GM19463 (cell line): ENCODE data around the gene PNPLA5.
"Not testable (repeated sequence)": the region's sequence is repeated elsewhere in the genome, so short reads cannot be mapped to it uniquely, and the experiment has no call there.

Source experiments
- ATAC-seq: cut with Tn5 transposase; IDR thresholded peaks from one replicate; pipeline ENCODE4 v1.9.1; 2021; ENCODE audit warnings: mild to moderate bottlenecking, moderate library complexity; ENCODE audit not compliant: unreplicated experiment

PNPLA5 gene, protein sequence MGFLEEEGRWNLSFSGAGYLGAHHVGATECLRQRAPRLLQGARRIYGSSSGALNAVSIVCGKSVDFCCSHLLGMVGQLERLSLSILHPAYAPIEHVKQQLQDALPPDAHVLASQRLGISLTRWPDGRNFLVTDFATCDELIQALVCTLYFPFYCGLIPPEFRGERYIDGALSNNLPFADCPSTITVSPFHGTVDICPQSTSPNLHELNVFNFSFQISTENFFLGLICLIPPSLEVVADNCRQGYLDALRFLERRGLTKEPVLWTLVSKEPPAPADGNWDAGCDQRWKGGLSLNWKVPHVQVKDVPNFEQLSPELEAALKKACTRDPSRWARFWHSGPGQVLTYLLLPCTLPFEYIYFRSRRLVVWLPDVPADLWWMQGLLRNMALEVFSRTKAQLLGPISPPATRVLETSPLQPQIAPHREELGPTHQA

GRCh38 chr22:43891360-43892182 lies at the start of gene PNPLA5:
Gene PNPLA5, minus strand, starts transcription at chr22:43892013. Its CDS starts 133 bp downstream, at chr22:43891880.
- ATAC-seq, result no peak

DNA sequence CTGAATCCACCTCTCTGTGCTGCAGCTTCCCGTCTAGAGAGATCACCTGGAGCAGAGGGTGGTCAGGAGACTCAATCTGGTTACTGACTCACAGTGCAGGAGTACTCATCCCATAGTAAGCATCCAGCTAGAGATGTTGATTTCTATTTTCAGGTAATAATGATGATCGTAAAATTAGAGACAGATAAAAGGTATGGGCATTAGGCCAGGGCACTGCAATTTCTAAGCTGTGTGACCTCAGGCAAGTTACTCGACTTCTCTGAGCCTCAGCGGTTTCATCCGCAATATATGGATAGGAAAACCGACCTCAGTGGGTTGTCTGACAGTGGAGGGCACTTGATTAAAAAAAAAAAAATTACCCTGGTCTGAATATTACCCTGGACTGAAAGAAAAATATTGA lies 49.6 kb upstream of the PNPLA5 start:
- no peak for ATAC-seq

- no peak for ATAC-seq
Observed at GRCh38 chr22:43931771-43932170, 40.0 kb upstream of the PNPLA5 start.

DNA sequence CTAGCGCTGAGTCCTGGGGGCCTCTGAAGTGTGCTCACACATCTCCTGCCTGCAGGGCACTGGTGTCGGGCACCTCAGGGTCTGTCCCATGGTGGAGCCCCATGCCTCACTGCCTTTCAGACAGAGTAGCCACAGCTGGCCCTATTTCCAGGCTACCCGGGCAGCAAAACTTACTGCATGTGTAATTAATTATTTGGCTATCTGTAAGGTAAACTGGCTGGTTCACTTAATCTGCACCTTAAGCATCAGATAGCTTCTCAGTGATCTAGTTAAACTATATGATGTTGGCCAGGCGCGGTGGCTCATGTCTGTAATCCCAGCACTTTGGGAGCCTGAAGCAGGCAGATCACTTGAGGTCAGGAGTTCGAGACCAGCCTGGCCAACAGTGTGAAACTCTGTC lies 37.1 kb upstream of the PNPLA5 start:
- no peak for ATAC-seq

- no peak for ATAC-seq
Observed at GRCh38 chr22:43928468-43928867, 36.7 kb upstream of the PNPLA5 start.

DNA sequence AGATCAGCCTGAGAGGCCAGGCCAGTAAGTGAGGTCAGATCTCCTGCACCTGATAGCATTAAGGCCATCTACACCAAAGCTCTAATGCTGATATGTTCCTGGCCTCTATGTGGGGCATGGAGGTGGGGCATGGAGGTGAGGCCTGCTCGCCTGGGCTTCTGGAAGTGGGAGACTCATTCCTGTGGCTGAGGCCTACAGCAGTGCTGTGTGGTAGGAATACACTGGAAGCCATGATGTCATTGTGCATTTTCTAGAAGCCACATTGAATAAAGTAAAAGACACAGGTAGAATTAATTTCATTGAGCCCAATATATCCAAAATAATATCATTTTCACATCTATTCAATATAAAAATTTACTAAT lies 34.5 kb upstream of the PNPLA5 start:
- no peak for ATAC-seq

- ATAC-seq, result no peak
Observed at GRCh38 chr22:43925433-43926348, 33.9 kb upstream of the PNPLA5 start.

GRCh38 chr22:43924877-43925276 lies 33.1 kb upstream of the PNPLA5 start:
- no peak for ATAC-seq

- no peak for ATAC-seq
Observed at GRCh38 chr22:43923631-43924464, 32.0 kb upstream of the PNPLA5 start, which contains the start of gene PNPLA3. Gene PNPLA3, plus strand, starts transcription at chr22:43923805. Its CDS starts 107 bp downstream, at chr22:43923912.

DNA sequence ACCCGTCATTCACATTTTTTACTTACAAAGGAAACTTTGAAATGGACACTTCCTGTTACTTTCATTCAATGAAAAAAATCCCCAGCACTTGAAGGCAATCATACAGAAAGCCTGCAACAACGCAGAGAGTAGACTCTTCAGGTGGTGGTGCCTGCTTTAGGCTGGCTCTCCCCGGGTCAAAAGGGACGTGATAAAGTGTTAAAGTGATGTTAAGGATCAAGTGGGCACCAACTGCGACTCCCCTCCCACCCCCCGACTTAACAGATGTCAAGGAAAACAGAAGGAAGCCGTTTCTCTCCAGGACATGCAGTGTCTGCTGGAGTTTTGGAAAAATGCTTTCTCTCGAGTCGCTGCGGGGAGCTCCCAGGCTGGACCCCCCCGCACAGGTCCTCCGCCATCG lies 31.4 kb upstream of the PNPLA5 start:
- no peak for ATAC-seq

DNA sequence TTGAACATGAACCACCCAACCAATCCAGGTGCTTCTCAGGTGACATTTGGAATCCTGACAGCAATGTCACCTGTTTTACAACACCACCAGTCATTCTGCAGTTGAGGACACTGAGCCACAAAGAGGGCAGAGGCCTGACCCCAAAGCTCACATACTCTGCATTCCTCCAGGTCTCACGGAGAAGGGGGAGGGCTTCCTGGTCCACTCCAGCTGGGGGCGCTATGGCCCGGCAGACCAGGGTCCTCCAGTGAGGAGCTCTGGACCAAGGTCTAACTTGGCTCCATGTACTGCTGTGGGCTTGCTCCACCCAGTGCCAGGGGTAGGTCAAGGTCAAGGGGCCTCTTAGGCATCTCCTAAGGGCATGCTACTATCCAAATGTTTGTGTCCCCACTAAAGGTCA lies 30.3 kb upstream of the PNPLA5 start:
- ATAC-seq, result no peak

DNA sequence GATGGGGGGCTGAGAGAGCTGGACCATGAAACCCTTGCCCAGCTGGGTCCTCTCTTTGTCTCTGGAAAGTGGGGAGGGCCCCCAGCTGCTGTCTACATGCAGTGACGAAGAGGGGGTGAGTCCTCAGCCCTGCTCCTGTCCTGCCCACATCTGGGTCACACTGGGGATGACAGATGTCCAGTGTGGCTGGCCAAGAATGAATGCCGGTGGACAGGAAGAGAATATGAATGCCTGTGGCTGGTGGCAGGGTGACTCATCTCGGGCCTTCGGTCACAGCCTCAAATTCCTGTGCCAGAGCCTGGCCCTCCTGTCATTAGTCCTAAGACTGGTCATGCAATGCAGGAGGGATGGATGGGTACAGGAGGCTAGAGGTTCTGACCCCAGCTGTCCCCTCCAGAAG lies 29.6 kb upstream of the PNPLA5 start:
- ATAC-seq, result no peak

DNA sequence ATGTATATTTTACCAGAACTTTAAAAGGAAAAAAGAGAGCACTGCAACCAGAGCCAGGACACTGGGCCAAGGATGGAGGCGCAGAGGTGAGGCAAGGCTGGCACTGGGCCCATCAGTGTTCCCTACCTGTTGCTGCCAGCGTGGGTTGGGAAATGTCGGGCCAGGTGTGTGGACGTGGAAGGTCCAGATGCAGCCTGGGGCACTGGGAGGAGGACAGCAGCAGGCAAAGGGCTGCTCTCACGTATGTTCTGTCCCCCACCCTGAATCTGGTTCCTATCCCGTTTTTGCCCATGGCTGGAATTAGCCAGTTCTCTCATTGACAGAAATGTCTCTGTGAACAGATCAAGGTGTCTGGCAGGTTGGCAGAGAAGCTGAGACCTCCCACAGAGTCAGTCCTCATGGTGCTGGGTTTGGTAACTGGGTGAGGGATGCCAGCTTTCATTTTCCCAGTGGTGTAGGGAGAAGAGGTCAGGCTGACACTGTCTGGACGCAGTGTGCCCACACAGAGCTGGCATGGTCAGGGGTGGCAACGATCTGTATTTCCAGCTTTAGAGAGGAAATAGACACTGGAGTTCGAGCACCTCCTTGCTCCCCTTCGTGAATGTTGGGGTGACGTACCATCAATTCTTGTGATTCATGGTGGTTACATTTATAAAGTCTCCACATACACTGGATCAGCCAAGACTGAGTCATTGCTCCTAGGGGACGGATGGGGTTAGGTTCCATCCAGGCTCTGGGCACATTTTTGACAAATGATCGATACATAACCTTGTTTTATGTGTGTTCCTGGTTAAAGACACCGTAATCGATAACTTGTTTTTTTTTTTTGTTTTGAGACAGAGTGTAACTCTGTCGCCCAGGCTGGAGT lies 27.5 kb upstream of the PNPLA5 start:
- ATAC-seq, result no peak

GRCh38 chr22:43917521-43917920 lies 25.7 kb upstream of the PNPLA5 start:
- no peak for ATAC-seq

- no peak for ATAC-seq
Observed at GRCh38 chr22:43911351-43911750, 19.5 kb upstream of the PNPLA5 start.

DNA sequence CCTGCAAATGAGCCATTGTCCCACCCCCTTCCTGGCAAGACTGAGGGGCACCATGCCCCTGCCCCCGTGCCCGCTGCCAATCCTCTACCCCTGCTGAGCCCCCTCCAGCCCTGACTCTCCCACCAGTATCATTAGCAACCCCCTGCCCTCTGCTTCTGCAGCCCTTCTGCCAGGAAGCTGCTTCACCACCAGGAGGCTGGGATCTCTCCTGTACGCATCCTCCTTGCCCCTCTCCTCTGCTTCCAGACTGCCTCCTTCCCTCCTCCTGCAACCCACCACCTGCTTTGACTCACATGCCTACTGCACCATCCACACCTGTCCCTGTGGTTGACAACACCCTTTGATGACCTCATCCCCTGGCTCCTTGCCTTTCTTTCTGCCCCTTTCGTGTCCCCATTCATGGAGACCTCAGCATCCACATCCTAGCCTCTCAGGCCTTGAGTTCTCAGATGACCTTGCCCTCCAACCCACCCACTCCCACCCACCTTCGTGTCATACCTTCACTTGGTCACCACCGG lies 18.4 kb upstream of the PNPLA5 start:
- ATAC-seq, result no peak

- no peak for ATAC-seq
Observed at GRCh38 chr22:43909708-43910107, 17.9 kb upstream of the PNPLA5 start.

DNA sequence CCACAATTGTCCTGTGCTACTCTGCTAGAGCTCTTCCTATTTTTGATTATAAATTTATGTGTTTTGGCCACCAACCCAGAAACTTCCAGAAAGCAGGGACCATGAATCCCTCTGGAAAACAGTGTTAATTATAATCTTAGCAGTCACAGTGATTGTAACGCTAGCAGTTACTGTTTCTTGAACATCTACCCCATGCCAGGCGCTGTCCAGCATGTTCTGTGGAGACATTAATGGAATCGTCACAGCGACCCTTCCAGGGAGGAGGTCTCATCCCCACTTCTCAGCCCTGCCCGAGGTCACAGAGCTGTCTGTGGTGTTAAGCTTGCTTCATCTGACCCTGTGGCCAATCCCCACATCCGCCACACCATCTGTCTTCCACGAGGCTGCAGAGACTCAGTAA lies 13.9 kb upstream of the PNPLA5 start:
- ATAC-seq, result no peak

DNA sequence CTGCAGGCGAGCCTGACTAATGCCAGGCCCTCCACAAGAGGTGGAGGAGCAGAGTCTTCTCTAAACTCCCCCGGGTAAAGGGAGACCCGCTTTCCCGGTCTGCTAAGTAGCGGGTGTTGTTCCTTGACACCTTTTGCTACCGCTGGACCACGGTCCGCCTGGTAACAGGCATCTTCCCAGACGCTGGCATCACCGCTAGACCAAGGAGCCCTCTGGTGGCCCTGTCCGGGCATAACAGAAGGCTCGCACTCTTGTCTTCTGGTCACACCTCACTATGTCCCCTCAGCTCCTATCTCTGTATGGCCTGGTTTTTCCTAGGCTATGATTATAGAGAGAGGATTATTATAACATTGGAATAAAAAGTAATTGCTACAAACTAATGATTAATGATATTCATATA lies 12.6 kb upstream of the PNPLA5 start:
- ATAC-seq, result not testable (repeated sequence)
